ENCODE data around the gene FHL1. TPM values are rescaled to one million over a fixed set of nuclear protein-coding genes. Genes with fewer than 3 reads are reported as not detected.

FHL1 gene
- total RNA-seq, 1 donor: 98.1 TPM

GRCh38 chrX:136202889-136203288 is 55.6 kb downstream of the FHL1 start:
- H3K4me3 ChIP-seq (ENCODE audit: low read depth, low read length): no peak overlapping the region
- DNase-seq (ENCODE audit: low read depth): peak; percentile 75
- TF ChIP-seq, protein P1, sequence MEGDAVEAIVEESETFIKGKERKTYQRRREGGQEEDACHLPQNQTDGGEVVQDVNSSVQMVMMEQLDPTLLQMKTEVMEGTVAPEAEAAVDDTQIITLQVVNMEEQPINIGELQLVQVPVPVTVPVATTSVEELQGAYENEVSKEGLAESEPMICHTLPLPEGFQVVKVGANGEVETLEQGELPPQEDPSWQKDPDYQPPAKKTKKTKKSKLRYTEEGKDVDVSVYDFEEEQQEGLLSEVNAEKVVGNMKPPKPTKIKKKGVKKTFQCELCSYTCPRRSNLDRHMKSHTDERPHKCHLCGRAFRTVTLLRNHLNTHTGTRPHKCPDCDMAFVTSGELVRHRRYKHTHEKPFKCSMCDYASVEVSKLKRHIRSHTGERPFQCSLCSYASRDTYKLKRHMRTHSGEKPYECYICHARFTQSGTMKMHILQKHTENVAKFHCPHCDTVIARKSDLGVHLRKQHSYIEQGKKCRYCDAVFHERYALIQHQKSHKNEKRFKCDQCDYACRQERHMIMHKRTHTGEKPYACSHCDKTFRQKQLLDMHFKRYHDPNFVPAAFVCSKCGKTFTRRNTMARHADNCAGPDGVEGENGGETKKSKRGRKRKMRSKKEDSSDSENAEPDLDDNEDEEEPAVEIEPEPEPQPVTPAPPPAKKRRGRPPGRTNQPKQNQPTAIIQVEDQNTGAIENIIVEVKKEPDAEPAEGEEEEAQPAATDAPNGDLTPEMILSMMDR (IDR thresholded peaks at IDR 0.05; ENCODE audit: insufficient read depth, low read length): no peak

GRCh38 chrX:136203438-136203837 is 56.1 kb downstream of the FHL1 start:
- no peak for DNase-seq (ENCODE audit: low read depth)

DNA sequence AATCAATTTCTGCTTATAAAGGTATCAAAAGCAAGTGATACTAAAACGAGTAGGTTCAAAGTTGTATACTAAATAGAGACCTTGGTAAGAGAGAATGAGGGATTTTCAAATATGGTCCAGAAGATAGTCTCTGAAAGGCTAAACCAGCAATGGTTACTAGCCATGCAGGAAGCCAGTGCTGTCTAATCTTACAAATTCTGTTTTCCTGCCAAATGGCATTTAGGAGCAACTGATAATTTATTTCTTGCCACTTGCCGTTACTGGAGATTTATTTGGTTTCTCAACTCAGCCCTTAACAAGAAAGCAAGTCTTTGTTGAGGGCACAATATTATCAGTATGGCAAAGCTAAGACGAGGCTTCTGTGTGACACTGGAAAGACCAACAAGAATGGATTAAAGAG is 56.6 kb downstream of the FHL1 start:
- no peak overlapping the region for H3K4me3 ChIP-seq (ENCODE audit: low read depth, low read length)
- TF ChIP-seq, protein P1 (IDR thresholded peaks at IDR 0.05; ENCODE audit: insufficient read depth, low read length): no peak
- no peak for DNase-seq (ENCODE audit: low read depth)

More at GRCh38 chrX:136203438-136203837, 56.1 kb downstream of the FHL1 start:
- TF ChIP-seq, protein P1 (IDR thresholded peaks at IDR 0.05; ENCODE audit: insufficient read depth, low read length): no peak
- no peak overlapping the region for H3K4me3 ChIP-seq (ENCODE audit: low read depth, low read length)

- H3K4me3 ChIP-seq (ENCODE audit: low read depth, low read length): no peak overlapping the region
- TF ChIP-seq, protein P1 (IDR thresholded peaks at IDR 0.05; ENCODE audit: insufficient read depth, low read length): no peak
- DNase-seq (ENCODE audit: low read depth): peak; percentile 76
These were observed 57.2 kb downstream of the FHL1 start for GRCh38 chrX:136204571-136204970.

DNA sequence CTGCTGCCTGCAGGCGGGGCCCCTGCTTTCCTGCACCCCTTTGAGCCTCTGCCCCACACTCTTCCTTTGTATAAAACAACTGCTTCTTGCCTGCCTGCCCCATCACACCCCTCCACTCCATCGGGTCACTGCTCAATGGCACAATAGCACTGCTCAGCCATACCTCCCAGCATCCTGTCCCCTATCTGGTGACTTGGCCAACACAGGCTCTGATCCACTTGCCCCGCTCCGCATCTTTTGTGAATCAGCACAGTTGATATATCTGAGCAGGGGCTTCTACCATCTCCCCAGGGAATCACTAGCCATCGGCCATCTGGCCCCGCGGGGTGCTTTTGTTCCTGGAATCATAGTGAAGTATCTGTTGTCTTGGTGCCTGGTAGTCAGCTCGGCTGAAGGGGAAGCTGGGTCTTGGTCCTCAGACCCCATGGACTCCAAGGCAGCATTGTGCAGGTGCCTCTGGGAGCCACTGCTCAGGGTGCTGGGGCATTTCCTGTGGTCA is 58.6 kb downstream of the FHL1 start:
- no peak for DNase-seq (ENCODE audit: low read depth)
- H3K4me3 ChIP-seq (ENCODE audit: low read depth, low read length): no peak overlapping the region
- TF ChIP-seq, protein P1 (IDR thresholded peaks at IDR 0.05; ENCODE audit: insufficient read depth, low read length): no peak

- no peak for DNase-seq (ENCODE audit: low read depth)
- TF ChIP-seq, protein P1 (IDR thresholded peaks at IDR 0.05; ENCODE audit: insufficient read depth, low read length): no peak
- H3K4me3 ChIP-seq (ENCODE audit: low read depth, low read length): no peak overlapping the region
These were observed 59.6 kb downstream of the FHL1 start for GRCh38 chrX:136206916-136207315.

- TF ChIP-seq, protein P1 (IDR thresholded peaks at IDR 0.05; ENCODE audit: insufficient read depth, low read length): no peak
- DNase-seq (ENCODE audit: low read depth): no peak
- no peak overlapping the region for H3K4me3 ChIP-seq (ENCODE audit: low read depth, low read length)
These were observed 60.2 kb downstream of the FHL1 start for GRCh38 chrX:136207546-136207945.
